H1 (cell line): ENCODE data around the gene PCDH9. TPM values are rescaled to one million over a fixed set of nuclear protein-coding genes. Genes with fewer than 3 reads are reported as not detected.

ENCODE experiments used
- CTCF ChIA-PET: fragments of 300-600 bp; sonication (Branson Sonifier 250); formaldehyde crosslinking; loops from one replicate; lab custom pipeline; 2021; ENCODE audit not compliant: partially characterized antibody; lab: Charles Lee
- POLR2A ChIA-PET: fragments of 300-600 bp; sonication (Branson Sonifier 250); formaldehyde crosslinking; loops from one replicate; lab custom pipeline; 2021; ENCODE audit warnings: inconsistent platforms; ENCODE audit not compliant: partially characterized antibody; lab: Charles Lee
- DNase-seq, 2 experiments: peaks; one replicate each; pipeline versions ENCODE4 v3.0.0 to v3.0.0-alpha.2; 2010 to 2022; ENCODE audit warnings: low spot score in 2 of 2, low read depth in 1 of 2, mixed read lengths in 1 of 2
- FAIRE-seq: peaks from 2 replicates; lab custom pipeline; 2011; peaks lifted over from hg19 to GRCh38; lab: Jason Lieb, UNC
- H2AFZ ChIP-seq: 2 replicates; pipeline ENCODE4 v1.8.1; 2012; ENCODE audit warnings: low read length, inconsistent platforms
- H2AK5ac ChIP-seq: 2 replicates; pipeline ENCODE4 v1.6.1; 2013; ENCODE audit warnings: low read depth, low read length
- H2BK120ac ChIP-seq: replicated peaks from 2 replicates; pipeline ENCODE3; 2013; ENCODE audit warnings: low read depth, low read length, inconsistent platforms
- H2BK12ac ChIP-seq: 2 replicates; pipeline ENCODE4 v1.6.1; 2013; ENCODE audit warnings: low read depth, low read length
- H2BK15ac ChIP-seq: 2 replicates; pipeline ENCODE4 v1.6.1; 2013; ENCODE audit warnings: low read length
- H2BK20ac ChIP-seq: 2 replicates; pipeline ENCODE4 v1.6.1; 2013; ENCODE audit warnings: low read length
- H2BK5ac ChIP-seq: 2 replicates; pipeline ENCODE4 v1.6.1; 2013; ENCODE audit warnings: low read depth, low read length
- H3K14ac ChIP-seq: 2 replicates; pipeline ENCODE4 v1.6.1; 2013; ENCODE audit warnings: inconsistent platforms; ENCODE audit not compliant: insufficient read length
- H3K18ac ChIP-seq: 2 replicates; pipeline ENCODE4 v1.6.1; 2013; ENCODE audit warnings: low read length; ENCODE audit errors: extremely low read depth
- H3K23ac ChIP-seq: 2 replicates; pipeline ENCODE4 v1.6.1; 2013; ENCODE audit warnings: inconsistent platforms; ENCODE audit not compliant: insufficient read length
- H3K23me2 ChIP-seq: 2 replicates; pipeline ENCODE4 v1.6.1; 2013; ENCODE audit warnings: low read depth, low read length
- H3K27ac ChIP-seq: 2 replicates; pipeline ENCODE4 v1.6.1; 2011; ENCODE audit warnings: low read depth, low read length, inconsistent platforms
- H3K27me3 ChIP-seq, 4 experiments: replicated peaks in 1 of 4; 1 replicate in 1 of 4; 2 replicates in 3 of 4; pipeline versions ENCODE4 v1.6.1 to v1.8.1; 2011 to 2013; ENCODE audit warnings: low read length in 3 of 4, mild to moderate bottlenecking in 3 of 4, inconsistent platforms in 2 of 4, mixed read lengths in 2 of 4, moderate library complexity in 1 of 4; ENCODE audit not compliant: control insufficient read depth in 3 of 4, insufficient read depth in 3 of 4; ENCODE audit errors: extremely low read depth in 1 of 4
- H3K36me3 ChIP-seq, 4 experiments: 2 replicates each; pipeline versions ENCODE4 v1.6.1 to v1.8.1; 2011 to 2013; ENCODE audit warnings: mild to moderate bottlenecking in 4 of 4, low read length in 3 of 4, moderate library complexity in 2 of 4, control low read depth in 1 of 4, inconsistent platforms in 1 of 4; ENCODE audit not compliant: insufficient read depth in 4 of 4, control insufficient read depth in 2 of 4
- H3K4ac ChIP-seq: replicated peaks from 2 replicates; pipeline ENCODE3; 2013; ENCODE audit warnings: low read length, low read depth, mixed read lengths, inconsistent platforms; ENCODE audit not compliant: insufficient read length
- H3K4me1 ChIP-seq, 4 experiments: replicated peaks in 1 of 4; 1 replicate in 1 of 4; 2 replicates in 3 of 4; pipeline versions ENCODE4 v1.6.1 to v1.8.1; 2011 to 2013; ENCODE audit warnings: low read length in 3 of 4, inconsistent platforms in 2 of 4, mixed read lengths in 1 of 4; ENCODE audit not compliant: insufficient read depth in 4 of 4, control insufficient read depth in 3 of 4
- H3K4me2 ChIP-seq, 2 experiments: 2 replicates each; pipeline versions ENCODE4 v1.6.1 to v1.8.1; 2011 to 2013; ENCODE audit warnings: low read depth in 2 of 2, low read length in 2 of 2, control low read depth in 1 of 2, inconsistent platforms in 1 of 2, mild to moderate bottlenecking in 1 of 2; ENCODE audit not compliant: insufficient read depth in 1 of 2
- H3K4me3 ChIP-seq, 4 experiments: fragments of 200-600, 300-600 bp in 1 of 4; sonication (generic), shearing (Covaris generic), sonication (Bioruptor Twin) in 1 of 4; 2 replicates each; pipeline versions ENCODE4 v1.5.1 to v1.8.1; 2011 to 2016; ENCODE audit warnings: low read length in 4 of 4, low read depth in 3 of 4, control low read depth in 2 of 4, inconsistent platforms in 2 of 4, mild to moderate bottlenecking in 2 of 4, mixed read lengths in 1 of 4, moderate library complexity in 1 of 4; ENCODE audit not compliant: insufficient read depth in 2 of 4; ENCODE audit errors: extremely low read depth in 1 of 4
- H3K56ac ChIP-seq: replicated peaks from 2 replicates; pipeline ENCODE3; 2013; ENCODE audit warnings: low read depth, mild to moderate bottlenecking, mixed read lengths, low read length, inconsistent platforms; ENCODE audit not compliant: insufficient read length
- H3K79me1 ChIP-seq: 2 replicates; pipeline ENCODE4 v1.6.1; 2013; ENCODE audit warnings: low read depth, low read length, control low read depth
- H3K79me2 ChIP-seq, 2 experiments: 2 replicates each; pipeline versions ENCODE4 v1.6.1 to v1.8.1; 2012 to 2013; ENCODE audit warnings: low read length in 2 of 2, mild to moderate bottlenecking in 2 of 2, inconsistent platforms in 1 of 2; ENCODE audit not compliant: insufficient read depth in 2 of 2, control insufficient read depth in 1 of 2
- H3K9ac ChIP-seq, 4 experiments: replicated peaks in 1 of 4; 1 replicate in 1 of 4; 2 replicates in 3 of 4; pipeline versions ENCODE4 v1.6.1 to v1.8.1; 2011 to 2013; ENCODE audit warnings: low read depth in 3 of 4, low read length in 3 of 4, control low read depth in 2 of 4, mild to moderate bottlenecking in 2 of 4, moderate library complexity in 2 of 4, inconsistent platforms in 1 of 4; ENCODE audit errors: extremely low read depth in 1 of 4
- H3K9me3 ChIP-seq, 2 experiments: 2 replicates each; pipeline versions ENCODE4 v1.6.1 to v1.8.1; 2012 to 2013; ENCODE audit warnings: mild to moderate bottlenecking in 2 of 2, moderate library complexity in 2 of 2, control low read depth in 1 of 2, inconsistent platforms in 1 of 2, low read depth in 1 of 2, low read length in 1 of 2, mixed read lengths in 1 of 2; ENCODE audit not compliant: insufficient read depth in 2 of 2
- H4K20me1 ChIP-seq, 2 experiments: replicated peaks in 1 of 2; 2 replicates each; pipeline versions ENCODE3 to v1.8.1; 2011 to 2013; ENCODE audit warnings: inconsistent platforms in 2 of 2, low read length in 2 of 2, mild to moderate bottlenecking in 1 of 2; ENCODE audit not compliant: insufficient read depth in 2 of 2, control insufficient read depth in 1 of 2
- H4K5ac ChIP-seq: 2 replicates; pipeline ENCODE4 v1.6.1; 2013; ENCODE audit warnings: low read length, low read depth, mixed read lengths, inconsistent platforms; ENCODE audit not compliant: insufficient read length
- H4K8ac ChIP-seq: 2 replicates; pipeline ENCODE4 v1.8.0; 2013; ENCODE audit warnings: mild to moderate bottlenecking, moderate library complexity, low read length, inconsistent platforms; ENCODE audit not compliant: insufficient read depth; ENCODE audit errors: extremely low read depth
- H4K91ac ChIP-seq: replicated peaks from 2 replicates; pipeline ENCODE3; 2013; ENCODE audit warnings: low read length, mixed read lengths, inconsistent platforms; ENCODE audit not compliant: insufficient read length
- BACH1 ChIP-seq: IDR thresholded peaks from 2 replicates; pipeline ENCODE4 v1.6.1; 2012; ENCODE audit warnings: low read length, improper control_type of control experiment
- CREB1 ChIP-seq: IDR thresholded peaks from 2 replicates; pipeline ENCODE4 v1.6.1; 2012; ENCODE audit warnings: inconsistent platforms
- GTF2F1 ChIP-seq: IDR thresholded peaks from 2 replicates; pipeline ENCODE4 v1.6.1; 2012; ENCODE audit warnings: low read depth, low read length, improper control_type of control experiment, borderline replicate concordance
- SUZ12 ChIP-seq: fragments of 200-600 bp; sonication (generic); IDR thresholded peaks from 2 replicates; pipeline ENCODE4 v1.6.1; 2012; ENCODE audit warnings: mild to moderate bottlenecking, inconsistent platforms, low read length, moderate library complexity, mixed read lengths
- WGBS, 2 experiments: shearing (Covaris generic) in 1 of 2; methylation state at CpG; one replicate each; pipeline versions ENCODE4 v1.1.6 to v1.1.7; 2013 to 2015; ENCODE audit warnings: low lambda C conversion rate in 2 of 2, mixed read lengths in 2 of 2, inconsistent platforms in 1 of 2, low coverage in 1 of 2, missing lambda C conversion rate in 1 of 2; ENCODE audit not compliant: insufficient replicate concordance in 2 of 2, insufficient coverage in 1 of 2, insufficient read length in 1 of 2; ENCODE audit errors: extremely low coverage in 1 of 2, missing lambda C conversion rate in 1 of 2; 5-methylcytosine and 5-hydroxymethylcytosine counted together
- polyA plus RNA-seq, 7 experiments: library from polyadenylated mRNA; depleted of rRNA in 3 of 7; stranded (reverse) in 5 of 7; unstranded in 2 of 7; fragments of >200 nt in 5 of 7; fragments of 200-250 nt in 2 of 7; gene quantifications; 1 replicate in 5 of 7; 2 replicates in 1 of 7; 4 replicates in 1 of 7; pipeline versions ENCODE4 v1.2.1 to v1.2.3, GENCODE V29; 2011 to 2013; ENCODE audit warnings: missing spikeins in 2 of 7, mixed read lengths in 2 of 7
- total RNA-seq: library from RNA; stranded (reverse); fragmentation: NEBNext Ultra II Directional; extraction: Animal tissue kit (Norgen Biotek cat#: 25700); gene quantifications from 2 replicates; pipeline ENCODE4 v1.2.1, GENCODE V29; 2021

Gene PCDH9
- total and polyA plus RNA-seq, 2 of the 8 experiments (the other 6 are each of a cell fraction or from before 2014, with no cell fraction given) = 0.12 to 0.60 TPM

DNA sequence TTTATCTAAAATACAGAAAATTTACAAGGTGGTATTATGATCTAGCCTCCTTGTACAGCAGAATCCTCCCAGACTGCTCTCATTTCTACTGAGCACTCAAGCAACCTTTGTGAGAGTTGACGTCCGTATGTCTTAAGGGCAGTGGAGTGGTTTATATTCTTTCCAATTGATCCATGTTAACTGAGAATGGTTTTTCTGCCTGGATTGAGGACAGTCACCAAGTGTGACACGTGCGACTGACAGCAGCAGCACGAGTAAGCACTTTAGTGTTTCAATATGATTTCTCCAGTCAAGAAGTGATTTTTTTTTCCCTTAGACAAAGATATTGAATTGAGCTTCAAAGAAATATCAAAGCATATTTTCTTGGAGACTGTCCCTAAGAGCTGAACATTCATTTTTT, 901.7 kb downstream of the PCDH9 start:
- H3K18ac ChIP-seq = no peak overlapping the region
- no peaks in the 10 kb centered on the region for H3K9me3 ChIP-seq
- no peak overlapping the region for H3K56ac ChIP-seq
- WGBS, 2 experiments = 81% methylated on average over 5 of the region's 5 CpGs; no CpG with 5 or more reads in 1 of the 2 experiments
- H3K27me3 ChIP-seq = peaks cover 0 to 1% (median 0%) of the 10 kb centered on the region in 4 experiments; a peak in 1 of 7 replicates
- DNase-seq (no peak), FAIRE-seq (no peak)
- TF ChIP-seq GTF2F1 (no peak), BACH1 (no peak), CREB1 (no peak), SUZ12 (no peak)
- CTCF ChIA-PET = interaction anchor here (0.9 kb wide), 1 partner anchor 10 kb away, joined by 3 read pairs; no protein-coding TSS in a partner anchor
- no peak overlapping the region for H4K8ac ChIP-seq
- H3K23ac ChIP-seq = no peak overlapping the region
- no peaks in the 10 kb centered on the region for H3K79me2 ChIP-seq
- no peak overlapping the region for H4K5ac ChIP-seq
- H2BK5ac ChIP-seq = no peak overlapping the region
- no peak overlapping the region for H2BK20ac ChIP-seq
- H3K27ac ChIP-seq = no peak overlapping the region
- H2AK5ac ChIP-seq = no peak overlapping the region
- H3K23me2 ChIP-seq = no peaks in the 10 kb centered on the region
- H3K4me1 ChIP-seq = no peaks in the 10 kb centered on the region
- H2BK12ac ChIP-seq = no peak overlapping the region
- POLR2A ChIA-PET = no interaction called here
- H3K4ac ChIP-seq = no peak overlapping the region
- no peaks in the 10 kb centered on the region for H4K20me1 ChIP-seq
- H3K36me3 ChIP-seq = no peaks in the 10 kb centered on the region
- no peak overlapping the region for H3K14ac ChIP-seq
- H2BK15ac ChIP-seq = no peak overlapping the region
- H4K91ac ChIP-seq = no peak overlapping the region
- H3K4me2 ChIP-seq = no peak overlapping the region
- H2AFZ ChIP-seq = no peak overlapping the region
- no peaks in the 10 kb centered on the region for H3K79me1 ChIP-seq
- no peak overlapping the region for H3K9ac ChIP-seq
- H3K4me3 ChIP-seq = no peak overlapping the region
- no peak overlapping the region for H2BK120ac ChIP-seq
